Loucy (cell line): Measurements from ENCODE around the gene ZNF180.

Experiments
- CTCF ChIP-seq: fragments of 200-600 bp; sonication (generic); conservative IDR thresholded peaks from 2 replicates; pipeline ENCODE4 v1.5.1; 2014; ENCODE audit warnings: mild to moderate bottlenecking, antibody characterized with exemption, low read length
- EZH2phosphoT487 ChIP-seq: fragments of 200-600 bp; IDR thresholded peaks from 2 replicates; pipeline ENCODE4 v1.6.1; 2018; ENCODE audit warnings: antibody characterized with exemption, mild to moderate bottlenecking, moderate library complexity, borderline replicate concordance

GRCh38 chr19:44530777-44531176 is 30.5 kb upstream of the ZNF180 start:
- TF ChIP-seq CTCF: no peak
- no peak for TF ChIP-seq EZH2phosphoT487
